ENCODE results near the gene TMEM192. TPM values are rescaled to one million over a fixed set of nuclear protein-coding genes. Genes with fewer than 3 reads are reported as not detected.

TMEM192 gene
- total and polyA plus RNA-seq, 2 of the 4 experiments (the other 2 are of a cell fraction) = 7.7 to 17.2 TPM

GRCh38 chr4:165094873-165095272 is 17.8 kb downstream of the TMEM192 start:
- no peak for ATAC-seq (ENCODE audit: low read depth)
- Histone ChIP-seq H3K14ac (replicated peaks; ENCODE audit: low read depth, low read length) (no peak overlapping the region), H3K9me3 (ENCODE audit: control insufficient read depth, insufficient read depth, low read length) (no peaks in the 10 kb centered on the region), H4K5ac (ENCODE audit: low read depth, low read length) (no peak overlapping the region), H3K4ac (ENCODE audit: low read depth, low read length) (no peak overlapping the region), H3K23ac (ENCODE audit: low read depth, low read length) (no peak overlapping the region), H3K27ac (ENCODE audit: insufficient read depth, low read length) (no peak overlapping the region), H2BK120ac (ENCODE audit: low read depth, low read length) (no peak overlapping the region), H3K18ac (ENCODE audit: low read depth, low read length) (no peak overlapping the region), H4K8ac (ENCODE audit: low read depth in 2 of 2, low read length in 2 of 2) (no peak overlapping the region), H4K20me1 (ENCODE audit: insufficient read depth, low read length) (no peaks in the 10 kb centered on the region), H3K36me3 (ENCODE audit: control insufficient read depth, insufficient read depth, low read length) (no peaks in the 10 kb centered on the region), H3K4me2 (ENCODE audit: low read depth, low read length) (no peak overlapping the region), H2BK20ac (ENCODE audit: low read depth, low read length) (no peak overlapping the region), H4K91ac (ENCODE audit: insufficient read depth, low read depth, low read length) (no peak overlapping the region), H3K9ac (ENCODE audit: low read depth, low read length) (no peak overlapping the region), H3K79me1 (ENCODE audit: low read depth in 1 of 2, low read length in 2 of 2) (no peaks in the 10 kb centered on the region), H3K27me3 (ENCODE audit: control insufficient read depth, insufficient read depth, low read length) (no peaks in the 10 kb centered on the region), H3K9me1 (ENCODE audit: insufficient read depth, low read length) (no peaks in the 10 kb centered on the region), H2AK5ac (ENCODE audit: low read depth, low read length) (no peak overlapping the region), H2AFZ (replicated peaks; ENCODE audit: low read length, poor library complexity) (no peak overlapping the region), H3K56ac (ENCODE audit: extremely low read depth, insufficient read depth, low read length) (no peak overlapping the region), H3K4me1 (ENCODE audit: control insufficient read depth, insufficient read depth, low read length) (no peaks in the 10 kb centered on the region), H2BK5ac (ENCODE audit: low read depth, low read length, poor library complexity, severe bottlenecking) (no peak overlapping the region), H3K4me3 (ENCODE audit: insufficient read depth, low read depth, low read length) (no peak overlapping the region), H2BK15ac (ENCODE audit: low read depth, low read length) (no peak overlapping the region), H2AK9ac (replicated peaks; ENCODE audit: low read depth, low read length, poor library complexity) (no peak overlapping the region)
- POLR2A ChIA-PET (ENCODE audit: unreplicated experiment) = no interaction called here
- DNase-seq = no peak
- dilution Hi-C loops (cut with HindIII; ENCODE audit: low sequenced_read_pairs, unreplicated experiment) = no loop called here
- BruUV-seq (replicated peaks) = no TSS peak
- in situ Hi-C loops (cut with MboI; ENCODE audit: low sequenced_read_pairs) = loop anchor here (10.0 kb wide), 1 partner anchor 320 kb away; no protein-coding TSS in a partner anchor
- CTCF ChIA-PET = no interaction called here
- intact Hi-C loops (cut with micrococcal nuclease) = loop anchor here (5.0 kb wide), 1 partner anchor 1538 kb away; no protein-coding TSS in a partner anchor
- TF ChIP-seq RCOR1 (IDR thresholded peaks at IDR 0.05; ENCODE audit: insufficient replicate concordance, low read length) = no peak
- TF ChIP-seq SMC3 (IDR thresholded peaks at IDR 0.05; ENCODE audit: low read depth, low read length) = no peak
- TF ChIP-seq RAD21 (IDR thresholded peaks at IDR 0.05; ENCODE audit: low read length) = no peak
- no peak for TF ChIP-seq USF2 (IDR thresholded peaks at IDR 0.05; ENCODE audit: low read depth, low read length)
- TF ChIP-seq POLR2A (IDR thresholded peaks at IDR 0.05; ENCODE audit: low read depth, low read length) = no peak
- TF ChIP-seq CTCF (conservative IDR thresholded peaks at IDR 0.05; ENCODE audit: low read depth, low read length) = no peak
- no peak for TF ChIP-seq FOS (IDR thresholded peaks at IDR 0.05; ENCODE audit: low read depth, low read length)
- no peak for TF ChIP-seq CEBPB (IDR thresholded peaks at IDR 0.05; ENCODE audit: low read depth, low read length)
- WGBS, 2 experiments (ENCODE audit: extremely low coverage in 2 of 2, insufficient read length in 1 of 2) = no CpG with 5 or more reads among the region's 3 CpGs

Data from IMR-90 (cell line).